Ovary (tissue), 3 donors: ENCODE measurements around the gene SDC4.

Experiments used
- CTCF ChIP-seq, 3 donors: fragments of 450-650 bp in 2 of 3; fragments of 200-600 bp in 1 of 3; IDR thresholded peaks; one replicate each; pipeline versions ENCODE4 v1.5.1 to v1.8.0; 2016 to 2022; ENCODE audit warnings: antibody characterized with exemption in 3 of 3, mild to moderate bottlenecking in 1 of 3
- POLR2A ChIP-seq: fragments of 450-650 bp; IDR thresholded peaks from one replicate; pipeline ENCODE4 v1.6.1; 2017; ENCODE audit warnings: antibody characterized with exemption, mild to moderate bottlenecking, moderate library complexity
- donor health status: DM: no; HTN: no; CAD: no.

DNA sequence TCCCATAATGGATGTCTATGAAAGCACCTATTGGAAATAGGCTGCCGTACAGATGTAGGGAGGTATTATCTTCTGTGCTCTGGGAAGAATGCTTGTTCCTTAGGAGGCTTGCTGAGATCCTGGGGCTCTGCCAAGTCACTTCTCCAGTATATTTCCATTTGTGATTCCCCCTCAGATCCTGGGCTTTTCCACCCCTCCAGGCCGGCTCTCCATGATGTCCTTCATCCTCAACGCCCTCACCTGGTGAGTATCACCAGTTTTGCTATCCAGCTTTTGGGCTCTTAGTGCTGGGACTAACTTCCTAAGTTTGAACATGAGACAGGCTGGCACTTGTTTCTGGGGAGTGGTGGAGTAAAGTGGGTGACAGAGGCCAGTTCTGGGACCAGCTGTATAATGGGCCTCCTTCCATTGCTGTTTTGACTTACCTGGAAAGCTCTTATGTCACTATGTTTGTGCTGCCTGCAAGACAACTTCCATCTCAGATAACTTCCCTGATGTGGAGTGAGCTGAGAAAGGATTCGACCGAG, 17.3 kb upstream of the SDC4 start:
- TF ChIP-seq CTCF (IDR thresholded peaks at IDR 0.05) (no peak), POLR2A (no peak)
